Epidermal melanocyte (primary cell): ENCODE measurements around the gene MYZAP.

Source experiments
- DNase-seq: peaks from one replicate; pipeline ENCODE4 v3.0.0; 2011; ENCODE audit warnings: low spot score; ENCODE audit not compliant: insufficient read length

Gene MYZAP

GRCh38 chr15:57591822-57592367 is at the start of gene MYZAP:
MYZAP (plus strand) TSS chr15:57591904; CDS start chr15:57592035, 131 bp downstream.
- no peak for DNase-seq

GRCh38 chr15:57542505-57542817 is 49.2 kb upstream of the MYZAP start:
- no peak for DNase-seq

- DNase-seq, result no peak
Measured at GRCh38 chr15:57544848-57545480, 46.7 kb upstream of the MYZAP start.

- no peak for DNase-seq
Measured at GRCh38 chr15:57545995-57546394, 45.7 kb upstream of the MYZAP start.

GRCh38 chr15:57547243-57547755 is 44.4 kb upstream of the MYZAP start:
- no peak for DNase-seq

GRCh38 chr15:57548351-57548750 is 43.4 kb upstream of the MYZAP start:
- DNase-seq, result no peak

DNA sequence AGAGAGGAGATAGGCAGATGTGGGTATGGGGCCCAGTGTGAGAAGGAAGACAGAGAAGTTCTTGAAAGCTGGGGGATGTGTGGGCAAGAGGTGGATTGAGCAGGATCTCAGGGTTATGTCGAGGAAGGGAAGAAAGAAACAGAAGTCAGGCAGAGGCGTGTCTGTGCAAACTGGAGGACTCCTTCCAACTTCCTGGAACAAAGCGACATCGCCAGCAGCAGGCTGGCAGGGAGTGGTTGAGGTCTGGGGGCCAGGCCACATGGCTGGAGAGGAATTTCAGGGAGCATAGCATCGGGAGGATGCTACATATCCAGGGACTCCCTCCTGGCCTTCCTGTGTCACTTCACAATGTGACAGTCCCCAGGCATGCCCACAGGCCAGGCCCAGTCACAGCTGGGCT is 42.9 kb upstream of the MYZAP start:
- DNase-seq, result no peak

DNA sequence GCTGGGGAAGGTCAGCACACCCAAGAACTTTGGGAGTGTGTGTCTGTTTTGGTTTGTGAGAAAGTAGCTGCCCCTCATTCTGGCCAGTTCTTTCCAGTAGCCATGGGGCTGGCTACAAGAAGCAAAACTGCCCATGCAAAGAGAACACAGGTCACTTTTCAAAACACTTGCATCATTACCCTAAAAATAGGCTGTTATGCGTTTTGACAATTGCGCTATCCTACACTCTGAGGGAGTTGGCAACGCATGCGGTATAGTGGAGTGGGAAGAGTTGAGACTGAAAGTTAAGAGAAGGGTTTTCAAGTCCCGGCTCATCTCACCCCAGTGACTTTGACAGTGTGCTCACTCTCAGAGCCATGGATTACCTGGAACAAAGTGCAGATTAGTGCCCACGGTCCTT is 41.8 kb upstream of the MYZAP start:
- DNase-seq, result no peak

DNA sequence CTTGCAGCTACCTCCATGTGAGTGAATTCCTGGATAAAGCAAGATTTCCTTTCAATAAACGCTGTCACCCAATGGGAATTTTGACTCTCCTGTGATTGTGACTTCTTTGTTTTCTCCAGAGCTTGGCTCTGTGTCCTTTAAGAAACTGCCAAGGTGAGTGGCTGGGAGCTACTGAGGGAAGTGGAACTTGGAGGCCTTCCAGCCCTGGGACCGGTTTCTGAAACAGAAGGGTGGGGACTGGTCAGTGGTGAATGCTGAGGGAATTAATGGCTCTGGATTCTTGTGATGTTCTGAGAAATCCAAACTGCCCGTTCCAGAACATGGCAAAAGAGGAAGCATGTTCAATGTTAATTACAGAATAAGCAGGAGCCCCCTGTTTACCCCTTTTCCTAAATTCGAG is 41.1 kb upstream of the MYZAP start:
- no peak for DNase-seq

DNA sequence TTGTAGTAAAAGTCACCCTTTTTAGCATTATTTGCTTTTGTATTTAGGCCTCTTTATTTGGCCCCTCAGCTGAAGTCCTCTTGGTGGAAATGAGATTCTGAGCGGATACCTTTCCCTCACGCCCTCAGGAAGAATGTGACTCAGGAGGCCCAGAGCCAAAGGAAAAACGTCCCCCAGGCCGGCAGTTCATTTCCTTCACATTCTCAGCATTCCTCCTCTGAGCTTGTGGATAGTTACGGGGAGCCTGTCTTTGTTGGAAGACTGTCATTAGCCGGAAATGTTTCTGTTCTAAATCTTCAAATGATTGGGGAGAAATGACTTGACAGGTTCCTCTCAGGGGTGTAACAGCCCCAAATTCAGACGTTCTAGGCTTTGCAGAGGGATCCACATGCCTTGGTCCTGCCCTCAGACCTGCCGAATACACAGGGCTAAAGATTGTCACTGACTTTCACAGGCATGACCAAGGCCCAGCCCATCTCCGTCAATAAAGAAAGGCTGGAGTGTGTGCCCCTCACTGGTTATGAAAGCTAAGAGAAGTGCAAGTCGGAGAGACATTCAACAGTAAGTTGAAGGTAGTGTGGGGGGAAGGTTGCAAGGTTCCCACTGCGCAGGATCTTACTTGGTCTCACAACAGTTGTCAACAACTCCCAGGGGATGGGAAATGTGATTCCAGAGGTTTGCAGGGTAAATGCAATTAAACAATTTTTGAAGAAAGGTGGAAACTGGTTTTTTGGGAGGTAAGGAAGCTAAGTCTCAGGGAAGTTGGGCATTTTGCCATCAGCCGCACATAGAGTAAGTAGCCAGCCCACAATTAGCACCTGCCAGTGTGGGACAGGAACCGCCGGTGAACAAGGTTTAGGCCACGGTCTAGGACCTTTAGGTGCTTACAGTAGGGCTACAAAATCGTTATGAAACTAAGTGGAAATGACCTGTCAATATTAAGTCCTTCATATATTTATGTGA is 39.7 kb upstream of the MYZAP start:
- peak; percentile 68 for DNase-seq

DNA sequence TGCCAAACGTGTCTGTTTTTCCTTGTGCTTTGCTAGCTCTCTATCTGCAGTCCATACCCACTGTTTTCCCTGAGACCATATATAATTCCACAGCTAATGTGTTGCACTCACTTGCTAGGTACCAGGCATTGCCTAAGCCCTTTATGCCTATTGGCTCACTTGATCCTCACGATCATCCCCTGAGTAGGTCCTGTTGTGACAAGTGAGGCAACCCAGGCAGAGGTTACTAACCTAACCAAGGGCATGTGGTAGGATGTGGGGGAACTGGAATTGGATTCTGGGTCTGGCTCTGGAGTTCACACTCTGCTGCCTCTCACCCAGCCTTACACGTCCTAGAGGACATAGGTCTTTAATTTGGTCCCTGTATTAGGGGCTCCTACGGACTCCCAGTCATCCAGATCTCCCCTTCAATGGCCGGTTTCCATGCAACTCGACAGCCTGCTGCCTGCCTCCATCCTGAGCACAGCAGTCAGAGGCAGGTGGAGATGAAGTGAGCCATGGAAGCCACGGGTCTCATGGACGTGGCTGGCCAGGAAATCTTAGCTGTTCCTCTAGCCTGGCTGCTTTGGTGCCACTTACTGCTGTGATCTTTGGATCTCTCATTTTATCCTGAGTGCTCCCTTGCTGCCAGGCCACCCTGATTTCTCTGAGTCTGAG is 38.9 kb upstream of the MYZAP start:
- DNase-seq, result no peak

- no peak for DNase-seq
Measured at GRCh38 chr15:57553526-57553925, 38.2 kb upstream of the MYZAP start.

GRCh38 chr15:57554063-57554811 is 37.5 kb upstream of the MYZAP start:
- DNase-seq, result no peak

GRCh38 chr15:57554812-57555179 is 36.9 kb upstream of the MYZAP start:
- no peak for DNase-seq

GRCh38 chr15:57555270-57555669 is 36.4 kb upstream of the MYZAP start:
- DNase-seq, result no peak

DNA sequence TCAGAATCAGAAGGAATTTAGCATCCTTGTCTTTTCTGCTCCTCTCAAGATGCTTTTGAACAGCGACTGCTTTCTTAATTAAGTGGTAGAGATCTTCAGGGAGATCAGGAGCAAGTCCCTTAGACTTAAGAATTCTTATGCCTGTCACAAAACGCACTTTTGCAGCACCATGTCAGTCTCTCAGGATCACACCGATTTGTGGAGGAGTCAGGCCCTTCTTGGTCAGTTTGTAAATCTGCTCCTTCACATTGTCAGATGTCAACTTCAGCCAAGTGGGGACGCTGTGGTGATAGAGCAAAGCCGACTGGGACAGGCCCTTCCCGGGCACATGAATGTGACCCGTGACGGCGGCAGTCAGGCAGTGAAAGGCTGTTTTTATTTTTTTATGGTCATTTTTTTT is 35.7 kb upstream of the MYZAP start:
- DNase-seq, result no peak

GRCh38 chr15:57557267-57557666 is 34.4 kb upstream of the MYZAP start:
- no peak for DNase-seq

- DNase-seq, result no peak
Measured at GRCh38 chr15:57557810-57558209, 33.9 kb upstream of the MYZAP start.

GRCh38 chr15:57559875-57560274 is 31.8 kb upstream of the MYZAP start:
- DNase-seq, result peak; percentile 37

- peak; percentile 55 for DNase-seq
Measured at GRCh38 chr15:57561041-57561711, 30.5 kb upstream of the MYZAP start.
